ENCODE data around the gene FEZF2.

Gene FEZF2

DNA sequence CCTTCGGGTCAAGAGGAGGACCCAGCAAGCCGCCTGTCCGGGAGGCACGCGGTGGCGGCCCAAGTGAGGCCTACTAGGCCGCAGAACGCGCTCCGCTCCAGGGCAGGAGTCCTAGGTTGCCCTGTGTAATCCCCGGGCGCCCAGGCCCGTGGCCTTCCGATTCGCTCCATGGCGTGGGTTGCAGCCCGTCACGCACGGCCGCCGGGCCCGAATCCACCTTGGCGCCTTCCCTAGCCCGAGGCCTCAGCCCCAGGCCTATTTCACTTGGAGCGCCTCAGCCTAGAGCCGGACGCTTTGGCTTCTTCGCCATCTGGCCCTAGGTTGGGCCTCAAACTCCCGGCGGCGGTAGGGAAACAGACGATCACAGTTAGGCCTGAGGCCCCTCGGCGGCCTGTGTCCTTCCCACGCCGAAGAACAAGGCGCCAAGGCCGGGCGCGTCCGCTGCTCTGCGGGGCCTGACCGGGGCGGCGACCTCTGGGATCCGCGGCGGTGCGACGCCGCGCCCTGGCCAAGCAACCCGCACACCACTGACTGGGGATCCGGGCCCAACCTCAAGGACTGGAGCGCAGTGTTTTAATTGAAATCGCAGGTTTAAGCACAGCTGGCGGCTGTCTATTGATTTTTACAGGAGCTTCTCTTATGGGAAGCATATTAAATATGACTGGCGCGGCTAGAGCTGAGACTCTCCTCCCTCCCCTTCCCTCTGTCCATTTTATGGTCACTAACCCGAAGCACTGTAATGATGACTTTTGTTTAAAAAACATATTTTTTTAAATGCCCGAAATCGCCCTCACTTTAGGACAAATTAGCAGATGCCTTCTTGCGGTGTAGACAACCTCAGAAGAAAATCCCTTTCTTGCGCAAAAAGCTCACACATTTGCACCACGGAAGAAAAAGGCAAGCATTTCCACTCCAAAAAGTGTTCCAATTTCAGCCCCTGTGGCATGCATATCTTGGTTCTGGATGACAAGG, 3.8 kb upstream of the FEZF2 start:
- no peak overlapping the region for H3K4me3 Mint-ChIP-seq
- H3K4me1 Mint-ChIP-seq, result peaks cover 9% of the 10 kb centered on the region

GRCh38 chr3:62376454-62376720, 3.0 kb upstream of the FEZF2 start:
- ATAC-seq (no peak), DNase-seq (ENCODE audit: low spot score in 2 of 2) (no peak)
- no peak overlapping the region for H3K4me3 Mint-ChIP-seq
- H3K27ac Mint-ChIP-seq, result no peak overlapping the region
- H3K9me3 Mint-ChIP-seq, result no peaks in the 10 kb centered on the region
- no peaks in the 10 kb centered on the region for H3K36me3 Mint-ChIP-seq
- peaks cover 9% of the 10 kb centered on the region for H3K4me1 Mint-ChIP-seq

More for the DNA sequence above, 3.8 kb upstream of the FEZF2 start:
- DNase-seq (ENCODE audit: low spot score in 2 of 2) (no peak), ATAC-seq (no peak)
- Mint-ChIP-seq H3K27ac (no peak overlapping the region), H3K9me3 (no peaks in the 10 kb centered on the region), H3K36me3 (no peaks in the 10 kb centered on the region)

GRCh38 chr3:62375655-62376453, 2.5 kb upstream of the FEZF2 start:
- H3K27ac Mint-ChIP-seq, result no peak overlapping the region
- H3K9me3 Mint-ChIP-seq, result no peaks in the 10 kb centered on the region
- H3K4me3 Mint-ChIP-seq, result no peak overlapping the region
- DNase-seq (ENCODE audit: low spot score in 2 of 2) (no peak), ATAC-seq (no peak)
- H3K4me1 Mint-ChIP-seq, result peaks cover 9% of the 10 kb centered on the region
- H3K36me3 Mint-ChIP-seq, result no peaks in the 10 kb centered on the region

DNA sequence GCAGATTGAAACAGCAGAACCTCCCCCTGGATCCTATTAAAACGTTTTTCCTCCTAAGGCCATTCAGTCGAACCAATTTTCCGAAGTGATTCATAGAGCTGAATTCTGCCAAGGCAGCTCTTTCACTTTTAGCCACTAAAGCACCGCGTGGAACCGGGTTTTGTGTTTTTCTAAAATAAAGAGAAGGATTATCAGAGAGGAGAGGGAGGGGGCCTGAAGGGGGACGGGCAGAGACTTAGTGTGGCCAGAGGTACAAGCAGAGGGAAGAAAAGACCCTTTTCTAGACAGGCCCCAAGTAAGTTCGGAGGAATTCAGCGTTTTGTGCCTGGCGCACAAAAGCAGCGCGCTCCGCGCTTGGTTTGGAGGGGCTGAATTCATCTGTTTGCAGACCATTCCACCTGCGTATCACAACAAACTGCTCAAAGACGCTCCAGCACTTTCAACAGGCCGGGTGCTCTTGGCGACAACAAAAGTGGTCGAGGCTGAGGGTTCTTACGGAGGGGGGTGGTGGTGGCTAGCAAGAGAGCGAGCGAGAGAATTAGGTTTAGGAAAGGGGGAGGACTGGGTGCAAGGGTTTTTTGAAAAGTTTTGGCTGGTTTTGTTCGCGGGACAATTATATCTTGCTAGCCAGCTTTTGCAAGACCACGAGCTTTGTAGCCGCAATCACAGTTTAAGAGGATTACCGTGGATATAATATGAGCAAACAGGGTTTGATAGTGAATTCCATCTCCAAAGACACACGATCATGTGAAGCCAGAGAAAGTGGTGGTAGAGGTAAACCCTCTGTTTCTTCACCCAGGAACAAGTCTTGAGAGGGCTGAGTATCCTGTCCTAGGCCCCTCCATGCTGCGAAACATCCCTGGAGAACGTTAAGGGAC, 1.2 kb upstream of the FEZF2 start:
- Mint-ChIP-seq H3K4me3 (no peak overlapping the region), H3K27ac (no peak overlapping the region), H3K4me1 (peaks cover 9% of the 10 kb centered on the region), H3K9me3 (no peaks in the 10 kb centered on the region), H3K36me3 (no peaks in the 10 kb centered on the region)
- ATAC-seq, result no peak
- DNase-seq (ENCODE audit: low spot score in 2 of 2), result no peak

- Mint-ChIP-seq H3K9me3 (no peaks in the 10 kb centered on the region), H3K36me3 (no peaks in the 10 kb centered on the region), H3K4me3 (no peak overlapping the region), H3K4me1 (peaks cover 9% of the 10 kb centered on the region), H3K27ac (no peak overlapping the region)
- no peak for DNase-seq (ENCODE audit: low spot score in 2 of 2)
- no peak for ATAC-seq
These were observed 474 bp upstream of the FEZF2 start for GRCh38 chr3:62373714-62374333.

- no peak for ATAC-seq
These were observed 719 bp downstream of the FEZF2 start for GRCh38 chr3:62372621-62373041.

DNA sequence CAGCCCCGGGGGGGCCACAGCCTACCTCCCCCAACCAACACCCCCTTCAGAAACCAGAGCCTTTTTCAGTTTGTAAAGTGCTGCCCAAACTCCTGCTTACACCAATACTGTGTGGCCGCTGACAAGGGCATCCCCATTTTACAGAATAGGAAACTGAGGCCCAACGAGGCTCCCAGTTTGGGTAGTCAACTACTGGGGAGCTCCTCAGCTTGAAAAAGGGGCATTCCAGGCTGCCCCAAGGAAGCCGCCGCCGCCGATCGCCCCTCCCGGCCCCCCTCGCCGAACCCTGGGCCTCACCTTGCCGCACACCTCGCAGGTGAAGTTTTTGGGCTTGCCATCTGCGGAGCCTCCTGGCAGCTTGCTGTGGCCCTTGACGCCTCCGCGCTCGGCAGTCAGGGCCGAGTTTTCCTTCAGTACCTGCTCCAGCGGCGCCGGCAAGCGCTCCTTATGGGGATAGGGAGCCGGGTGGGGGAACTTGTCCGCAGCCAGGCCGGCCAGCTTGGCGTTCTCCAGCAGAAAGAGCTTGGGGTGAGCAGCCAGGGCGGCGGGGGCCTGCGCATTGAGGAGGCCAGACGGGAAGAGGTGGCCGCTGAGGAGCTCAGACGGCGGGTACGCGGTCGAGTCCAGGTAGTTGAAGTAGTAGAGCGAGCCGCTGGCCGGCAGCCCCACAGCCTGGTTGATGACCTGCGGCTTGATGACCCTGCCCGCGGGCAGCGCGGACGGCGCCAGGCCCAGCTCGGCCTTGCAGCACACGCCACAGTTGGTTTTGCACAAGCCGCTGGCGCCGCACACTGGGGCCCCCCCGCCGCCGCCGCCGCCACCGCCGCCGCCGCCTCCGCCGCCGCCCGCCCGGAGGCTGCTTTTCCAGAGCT, 1.4 kb downstream of the FEZF2 start:
- no peak overlapping the region for H3K4me3 Mint-ChIP-seq
- H3K4me1 Mint-ChIP-seq, result peaks cover 9% of the 10 kb centered on the region
- DNase-seq (ENCODE audit: low spot score in 2 of 2) (no peak), ATAC-seq (no peak)
- no peaks in the 10 kb centered on the region for H3K9me3 Mint-ChIP-seq
- H3K36me3 Mint-ChIP-seq, result no peaks in the 10 kb centered on the region
- H3K27ac Mint-ChIP-seq, result no peak overlapping the region

More at GRCh38 chr3:62372621-62373041, 719 bp downstream of the FEZF2 start:
- no peak overlapping the region for H3K27ac Mint-ChIP-seq
- DNase-seq (ENCODE audit: low spot score in 2 of 2), result no peak
- H3K4me3 Mint-ChIP-seq, result no peak overlapping the region
- H3K4me1 Mint-ChIP-seq, result peaks cover 9% of the 10 kb centered on the region
- no peaks in the 10 kb centered on the region for H3K9me3 Mint-ChIP-seq
- H3K36me3 Mint-ChIP-seq, result no peaks in the 10 kb centered on the region

DNA sequence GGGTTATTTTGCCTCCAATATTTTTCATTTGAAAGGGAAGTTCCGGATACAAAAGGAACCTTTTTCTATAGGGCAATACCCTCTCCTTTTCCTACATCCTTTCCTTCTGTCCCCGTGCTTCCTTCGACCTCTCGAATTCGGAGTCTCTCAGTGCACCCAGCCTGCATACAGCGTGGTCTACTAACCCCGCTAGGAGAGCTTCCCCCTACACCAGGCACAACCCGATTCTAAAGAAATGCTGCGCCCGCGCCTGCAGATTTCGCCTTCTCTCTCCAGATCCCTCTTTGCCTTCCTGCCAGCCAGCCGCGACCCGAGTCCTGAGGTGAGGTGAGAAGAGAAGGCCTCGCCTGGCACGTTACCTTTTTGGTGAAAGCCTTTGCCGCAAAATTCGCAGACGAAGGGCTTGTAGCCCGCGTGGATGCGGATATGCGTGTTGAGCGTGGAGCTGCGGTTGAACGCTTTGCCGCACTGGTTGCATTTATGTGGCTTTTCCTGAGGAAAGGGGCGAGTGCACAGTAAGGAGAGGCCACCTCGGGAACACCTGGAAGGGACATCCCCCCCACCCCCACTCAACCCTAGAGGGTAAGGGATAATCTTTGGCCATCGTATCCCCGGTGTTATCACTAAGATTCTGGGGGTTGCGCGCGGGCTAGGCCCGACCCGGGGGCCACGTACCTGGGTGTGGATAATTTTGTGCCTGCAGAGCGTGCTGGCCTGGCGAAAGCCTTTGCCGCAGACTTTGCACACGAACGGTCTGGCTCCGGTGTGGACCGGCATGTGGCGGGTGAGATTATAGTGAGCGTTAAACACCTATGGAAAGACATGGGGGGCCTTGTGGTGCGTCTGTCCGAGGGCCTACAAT, 2.3 kb downstream of the FEZF2 start:
- DNase-seq (ENCODE audit: low spot score in 2 of 2) (no peak), ATAC-seq (no peak)
- Mint-ChIP-seq H3K4me3 (no peak overlapping the region), H3K4me1 (peaks cover 9% of the 10 kb centered on the region), H3K36me3 (no peaks in the 10 kb centered on the region), H3K27ac (no peak overlapping the region), H3K9me3 (no peaks in the 10 kb centered on the region)

GRCh38 chr3:62370112-62370857, 3.1 kb downstream of the FEZF2 start:
- Mint-ChIP-seq H3K27ac (no peak overlapping the region), H3K4me1 (peaks cover 9% of the 10 kb centered on the region), H3K4me3 (no peak overlapping the region), H3K36me3 (no peaks in the 10 kb centered on the region), H3K9me3 (peaks cover 2% of the 10 kb centered on the region)
- DNase-seq (ENCODE audit: low spot score in 2 of 2), result no peak
- ATAC-seq, result no peak

DNA sequence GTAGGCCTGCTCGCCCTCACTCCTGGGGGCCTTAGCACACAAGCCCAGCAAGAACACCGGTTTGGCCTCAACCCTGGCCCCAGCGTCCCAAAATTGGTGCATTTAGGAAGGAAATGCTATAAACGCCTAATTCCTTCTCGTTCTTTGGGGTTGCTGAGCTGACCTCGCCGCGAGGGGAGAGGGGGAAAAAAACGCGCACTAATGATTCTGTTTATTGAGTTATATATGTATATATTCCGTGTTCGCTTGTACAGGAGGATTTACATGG, 3.9 kb downstream of the FEZF2 start:
- Mint-ChIP-seq H3K4me1 (peaks cover 5% of the 10 kb centered on the region), H3K4me3 (no peak overlapping the region), H3K27ac (no peak overlapping the region), H3K9me3 (peaks cover 2% of the 10 kb centered on the region), H3K36me3 (no peaks in the 10 kb centered on the region)
- no peak for ATAC-seq
- DNase-seq (ENCODE audit: low spot score in 2 of 2), result no peak

GRCh38 chr3:62368705-62369475, 4.5 kb downstream of the FEZF2 start:
- Mint-ChIP-seq H3K4me1 (peaks cover under 1% of the 10 kb centered on the region), H3K27ac (no peak overlapping the region), H3K9me3 (peaks cover 2% of the 10 kb centered on the region), H3K36me3 (no peaks in the 10 kb centered on the region), H3K4me3 (no peak overlapping the region)
- no peak for DNase-seq (ENCODE audit: low spot score in 2 of 2)
- ATAC-seq, result no peak

GRCh38 chr3:62368290-62368704, 5.1 kb downstream of the FEZF2 start:
- Mint-ChIP-seq H3K4me3 (no peak overlapping the region), H3K27ac (no peak overlapping the region), H3K9me3 (peaks cover 2% of the 10 kb centered on the region), H3K36me3 (no peaks in the 10 kb centered on the region), H3K4me1 (no peaks in the 10 kb centered on the region)
- ATAC-seq (no peak), DNase-seq (ENCODE audit: low spot score in 2 of 2) (no peak)

Measured in stimulated activated effector memory CD8-positive, alpha-beta T cell treated with anti-CD3 and anti-CD28 coated beads, Interleukin-12 subunit alpha, Interleukin-12 subunit beta, amount 100 ng/mL, for 72 hours (primary cell).